CD4-positive, alpha-beta T cell treated with Interleukin-1 beta for 1 hour (primary cell): ENCODE measurements around the gene PDE8A.
"Not testable (repeated sequence)": the region's sequence is repeated elsewhere in the genome, so short reads cannot be mapped to it uniquely, and the experiment has no call there.

Experiments used
- DNase-seq, 2 donors: peaks; one replicate each; pipeline ENCODE4 v3.0.0-alpha.2; 2020 to 2022

Gene PDE8A

GRCh38 chr15:84962955-84963354 lies 18.7 kb upstream of the PDE8A start:
- DNase-seq, result no peak

- DNase-seq, result no peak
These were observed 14.3 kb upstream of the PDE8A start for GRCh38 chr15:84967380-84967779.

- DNase-seq, result no peak
These were observed 13.4 kb upstream of the PDE8A start for GRCh38 chr15:84968301-84968700.

- no peak for DNase-seq
These were observed 12.4 kb upstream of the PDE8A start for GRCh38 chr15:84969257-84969656.

GRCh38 chr15:84970843-84971242 lies 10.8 kb upstream of the PDE8A start:
- no peak for DNase-seq

GRCh38 chr15:84973492-84974460 lies 7.9 kb upstream of the PDE8A start:
- DNase-seq, result no peak

GRCh38 chr15:84975871-84976351 lies 5.7 kb upstream of the PDE8A start:
- DNase-seq, result no peak

- DNase-seq, result no peak
These were observed 4.8 kb upstream of the PDE8A start for GRCh38 chr15:84976746-84977345.

GRCh38 chr15:84979651-84980050 lies 2.0 kb upstream of the PDE8A start:
- DNase-seq, result no peak

- peak; percentile 84 to 89 for DNase-seq
These were observed 1.2 kb upstream of the PDE8A start for GRCh38 chr15:84980196-84981053.

GRCh38 chr15:84981054-84981710 lies 474 bp upstream of the PDE8A start:
- DNase-seq, result peak; percentile 97

- peak; percentile 58 to 67 for DNase-seq
These were observed 755 bp downstream of the PDE8A start for GRCh38 chr15:84982301-84982920.

GRCh38 chr15:84983294-84983693 lies 1.6 kb downstream of the PDE8A start:
- DNase-seq, result no peak

- no peak for DNase-seq
These were observed 2.1 kb downstream of the PDE8A start for GRCh38 chr15:84983711-84984110.

- no peak for DNase-seq
These were observed 3.5 kb downstream of the PDE8A start for GRCh38 chr15:84985158-84985557.

GRCh38 chr15:84987351-84987750 lies 5.7 kb downstream of the PDE8A start:
- DNase-seq, result not testable (repeated sequence)

GRCh38 chr15:84987949-84988624 lies 6.4 kb downstream of the PDE8A start:
- no peak for DNase-seq

GRCh38 chr15:84988909-84989644 lies 7.4 kb downstream of the PDE8A start:
- DNase-seq, result no peak

GRCh38 chr15:84990507-84990906 lies 8.9 kb downstream of the PDE8A start:
- DNase-seq, result no peak

- DNase-seq, result no peak
These were observed 9.5 kb downstream of the PDE8A start for GRCh38 chr15:84991014-84991712.
